ENCODE data around the gene DSCAML1.

DNA sequence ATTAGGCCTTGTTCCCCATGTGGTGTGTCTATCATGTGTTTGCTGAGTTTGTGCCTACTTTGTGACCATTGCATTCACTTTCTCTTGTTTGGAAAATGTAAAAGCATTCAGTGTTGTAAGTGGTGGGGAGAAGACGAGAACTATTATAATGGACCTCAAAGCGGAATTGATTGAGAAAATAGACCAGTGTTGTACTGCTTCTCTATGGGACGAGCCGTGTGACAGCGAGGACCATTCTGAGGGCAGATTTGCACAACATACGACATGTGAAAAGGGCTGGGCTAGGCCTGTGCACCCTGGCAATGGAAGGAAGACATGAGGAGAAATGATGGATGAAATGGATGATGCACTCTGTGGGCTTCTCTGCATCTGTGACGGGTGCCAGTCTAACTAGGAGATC lies 233.5 kb downstream of the DSCAML1 start:
- TF ChIP-seq, protein P1, sequence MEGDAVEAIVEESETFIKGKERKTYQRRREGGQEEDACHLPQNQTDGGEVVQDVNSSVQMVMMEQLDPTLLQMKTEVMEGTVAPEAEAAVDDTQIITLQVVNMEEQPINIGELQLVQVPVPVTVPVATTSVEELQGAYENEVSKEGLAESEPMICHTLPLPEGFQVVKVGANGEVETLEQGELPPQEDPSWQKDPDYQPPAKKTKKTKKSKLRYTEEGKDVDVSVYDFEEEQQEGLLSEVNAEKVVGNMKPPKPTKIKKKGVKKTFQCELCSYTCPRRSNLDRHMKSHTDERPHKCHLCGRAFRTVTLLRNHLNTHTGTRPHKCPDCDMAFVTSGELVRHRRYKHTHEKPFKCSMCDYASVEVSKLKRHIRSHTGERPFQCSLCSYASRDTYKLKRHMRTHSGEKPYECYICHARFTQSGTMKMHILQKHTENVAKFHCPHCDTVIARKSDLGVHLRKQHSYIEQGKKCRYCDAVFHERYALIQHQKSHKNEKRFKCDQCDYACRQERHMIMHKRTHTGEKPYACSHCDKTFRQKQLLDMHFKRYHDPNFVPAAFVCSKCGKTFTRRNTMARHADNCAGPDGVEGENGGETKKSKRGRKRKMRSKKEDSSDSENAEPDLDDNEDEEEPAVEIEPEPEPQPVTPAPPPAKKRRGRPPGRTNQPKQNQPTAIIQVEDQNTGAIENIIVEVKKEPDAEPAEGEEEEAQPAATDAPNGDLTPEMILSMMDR (IDR thresholded peaks at IDR 0.05) = no peak
- TF ChIP-seq POLR2A (IDR thresholded peaks at IDR 0.05) (no peak), POLR2AphosphoS5 (IDR thresholded peaks at IDR 0.05) (no peak)
